Osteoblast (primary cell): ENCODE results near the gene CNOT6. TPM values are rescaled to one million over a fixed set of nuclear protein-coding genes. Genes with fewer than 3 reads are reported as not detected.
"Not testable (repeated sequence)": the region's sequence is repeated elsewhere in the genome, so short reads cannot be mapped to it uniquely, and the experiment has no call there.

Source experiments
- DNase-seq: peaks from one replicate; pipeline ENCODE4 v3.0.0; 2011; ENCODE audit warnings: low spot score, mixed read lengths; ENCODE audit not compliant: insufficient read length; ENCODE audit errors: missing footprints
- H2AFZ ChIP-seq: 2 replicates; pipeline ENCODE4 v1.6.0; 2011; ENCODE audit warnings: mild to moderate bottlenecking, low read length
- H3K27ac ChIP-seq: 2 replicates; pipeline ENCODE4 v1.5.1; 2011; ENCODE audit warnings: mild to moderate bottlenecking, low read depth, low read length, moderate library complexity
- H3K27me3 ChIP-seq: 2 replicates; pipeline ENCODE4 v1.6.0; 2012; ENCODE audit warnings: mild to moderate bottlenecking, control low read depth, inconsistent platforms, low read length, moderate library complexity; ENCODE audit not compliant: insufficient read depth
- H3K36me3 ChIP-seq: 2 replicates; pipeline ENCODE4 v1.5.1; 2011; ENCODE audit warnings: mild to moderate bottlenecking, low read length, control low read depth, moderate library complexity; ENCODE audit not compliant: insufficient read depth
- H3K4me1 ChIP-seq: 2 replicates; pipeline ENCODE4 v1.5.1; 2011; ENCODE audit warnings: mild to moderate bottlenecking, low read length, control low read depth, moderate library complexity; ENCODE audit not compliant: insufficient read depth
- H3K4me2 ChIP-seq: 2 replicates; pipeline ENCODE4 v1.6.0; 2011; ENCODE audit warnings: mild to moderate bottlenecking, low read length; ENCODE audit not compliant: insufficient read depth
- H3K4me3 ChIP-seq: fragments of 200-600 bp; sonication (generic); 3 replicates; pipeline ENCODE4 v1.5.1; 2012; ENCODE audit warnings: mild to moderate bottlenecking, low read length, inconsistent platforms; ENCODE audit not compliant: insufficient read depth
- H3K79me2 ChIP-seq: 2 replicates; pipeline ENCODE4 v1.6.0; 2012; ENCODE audit warnings: mild to moderate bottlenecking, low read length, control low read depth, inconsistent platforms; ENCODE audit not compliant: insufficient read depth
- H3K9me3 ChIP-seq: 2 replicates; pipeline ENCODE4 v1.5.1; 2011; ENCODE audit warnings: low read depth, low read length, control low read depth
- H4K20me1 ChIP-seq: 2 replicates; pipeline ENCODE4 v1.6.0; 2012; ENCODE audit warnings: mild to moderate bottlenecking, low read length, control low read depth; ENCODE audit not compliant: insufficient read depth
- CTCF ChIP-seq: IDR thresholded peaks from 2 replicates; pipeline ENCODE4 v1.5.1; 2011; ENCODE audit warnings: mild to moderate bottlenecking, low read depth, low read length, moderate library complexity; ENCODE audit errors: extremely low read depth
- total RNA-seq: library from RNA; depleted of rRNA; stranded (reverse); fragments of >200 nt; gene quantifications from 2 replicates; pipeline ENCODE4 v1.2.3, GENCODE V29; 2012

The CNOT6 gene
- total RNA-seq, 1 donor, result 8.3 TPM

GRCh38 chr5:180470361-180470760 is 23.8 kb upstream of the CNOT6 start:
- no peaks in the 10 kb centered on the region for H4K20me1 ChIP-seq
- no peak overlapping the region for H3K27ac ChIP-seq
- H2AFZ ChIP-seq, result no peak overlapping the region
- H3K27me3 ChIP-seq, result peaks cover 9% of the 10 kb centered on the region
- H3K4me2 ChIP-seq, result no peak overlapping the region
- H3K36me3 ChIP-seq, result no peaks in the 10 kb centered on the region
- TF ChIP-seq CTCF, result no peak
- H3K4me1 ChIP-seq, result no peaks in the 10 kb centered on the region
- no peaks in the 10 kb centered on the region for H3K79me2 ChIP-seq
- no peaks in the 10 kb centered on the region for H3K9me3 ChIP-seq
- no peak overlapping the region for H3K4me3 ChIP-seq
- peak; percentile 22 for DNase-seq

DNA sequence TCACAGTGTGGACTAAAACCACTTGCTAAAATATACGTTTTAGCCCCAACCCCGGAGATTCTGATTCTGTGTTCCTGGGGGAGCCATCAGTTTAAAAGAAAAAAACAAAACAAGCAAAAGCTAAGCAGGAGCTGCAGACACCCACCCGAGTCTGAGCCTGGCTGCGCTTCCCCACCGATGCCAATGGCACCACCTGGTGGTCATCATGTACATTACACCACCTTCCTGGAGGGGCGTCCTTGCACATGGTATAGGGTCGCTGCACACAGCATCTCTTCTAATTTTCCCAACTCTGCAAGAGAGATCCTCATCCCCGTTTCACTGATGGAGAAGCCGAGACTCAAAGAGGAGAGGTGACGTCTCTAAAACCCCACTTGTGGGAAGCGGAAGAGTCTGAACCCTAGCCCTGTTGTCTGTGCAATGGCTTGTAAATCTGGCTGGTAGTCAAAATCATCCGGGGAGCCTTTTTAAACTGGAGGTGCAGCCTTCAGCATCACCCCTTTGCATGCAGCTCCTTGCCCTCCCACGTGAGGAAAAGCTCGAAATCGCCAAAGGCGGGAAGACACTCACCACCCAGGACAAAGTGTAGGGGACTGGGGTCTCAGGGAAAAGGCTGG is 23.1 kb upstream of the CNOT6 start:
- no peak overlapping the region for H3K4me3 ChIP-seq
- peak; percentile 94 for TF ChIP-seq CTCF
- H3K4me2 ChIP-seq, result no peak overlapping the region
- no peaks in the 10 kb centered on the region for H4K20me1 ChIP-seq
- no peak overlapping the region for H2AFZ ChIP-seq
- no peak overlapping the region for H3K27ac ChIP-seq
- no peaks in the 10 kb centered on the region for H3K79me2 ChIP-seq
- no peaks in the 10 kb centered on the region for H3K36me3 ChIP-seq
- peak; percentile 97 for DNase-seq
- peaks cover 9% of the 10 kb centered on the region for H3K27me3 ChIP-seq
- H3K9me3 ChIP-seq, result no peaks in the 10 kb centered on the region
- H3K4me1 ChIP-seq, result no peaks in the 10 kb centered on the region

DNA sequence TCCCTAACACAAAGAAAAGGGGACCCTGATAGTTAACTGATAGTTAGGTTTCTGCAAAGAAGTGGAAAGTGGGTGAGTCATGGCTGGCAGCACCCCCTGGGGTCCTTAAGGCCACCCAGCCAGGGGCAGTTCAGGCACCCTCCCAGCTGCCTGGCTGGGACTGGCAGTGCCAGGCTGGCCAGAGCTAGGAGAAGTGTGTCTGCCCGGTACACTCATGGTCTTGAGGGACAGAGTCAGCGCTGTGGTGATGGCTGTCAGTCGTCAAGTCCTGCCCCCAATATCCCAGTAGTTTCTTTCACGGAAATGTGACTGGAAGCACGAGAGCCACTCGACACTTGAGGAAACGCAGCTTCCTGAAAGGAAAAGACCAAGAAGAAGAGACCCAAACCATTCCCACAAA is 22.3 kb upstream of the CNOT6 start:
- Histone ChIP-seq H2AFZ (no peak overlapping the region), H3K4me2 (no peak overlapping the region)

GRCh38 chr5:180472269-180472668 is 21.9 kb upstream of the CNOT6 start:
- TF ChIP-seq CTCF, result no peak

More for the DNA sequence above, 22.3 kb upstream of the CNOT6 start:
- Histone ChIP-seq H3K27ac (no peak overlapping the region), H3K79me2 (no peaks in the 10 kb centered on the region), H4K20me1 (no peaks in the 10 kb centered on the region), H3K4me1 (no peaks in the 10 kb centered on the region), H3K27me3 (peaks cover 9% of the 10 kb centered on the region), H3K36me3 (no peaks in the 10 kb centered on the region), H3K9me3 (no peaks in the 10 kb centered on the region), H3K4me3 (no peak overlapping the region)
- DNase-seq, result no peak
- TF ChIP-seq CTCF, result no peak

DNA sequence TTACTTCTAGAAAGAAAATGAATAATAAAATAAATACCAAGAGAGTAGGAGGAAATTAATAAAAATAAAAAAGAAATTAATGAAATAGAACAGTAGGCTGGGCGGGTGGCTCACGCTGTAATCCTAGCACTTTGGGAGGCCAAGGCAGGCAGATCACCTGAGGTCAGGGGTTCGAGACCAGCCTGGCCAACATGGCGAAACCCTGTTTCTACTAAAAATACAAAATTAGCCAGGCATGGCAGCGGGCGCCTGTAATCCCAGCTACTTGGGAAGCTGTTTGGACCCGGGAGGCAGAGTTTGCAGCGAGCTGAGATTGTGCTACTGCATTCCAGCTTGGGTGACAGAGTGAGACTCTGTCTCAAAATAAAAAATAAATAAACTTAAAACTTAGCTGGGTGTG is 20.8 kb upstream of the CNOT6 start:
- H2AFZ ChIP-seq, H3K4me3 ChIP-seq, H3K27me3 ChIP-seq, H4K20me1 ChIP-seq, H3K9me3 ChIP-seq, H3K27ac ChIP-seq, H3K79me2 ChIP-seq, H3K4me2 ChIP-seq, H3K36me3 ChIP-seq, DNase-seq, H3K4me1 ChIP-seq: not testable (repeated sequence)

More at GRCh38 chr5:180472269-180472668, 21.9 kb upstream of the CNOT6 start:
- DNase-seq, result no peak
- Histone ChIP-seq H4K20me1 (no peaks in the 10 kb centered on the region), H3K27me3 (peaks cover 9% of the 10 kb centered on the region), H3K4me2 (no peak overlapping the region), H3K4me3 (no peak overlapping the region), H3K79me2 (no peaks in the 10 kb centered on the region), H3K4me1 (no peaks in the 10 kb centered on the region), H3K9me3 (no peaks in the 10 kb centered on the region), H3K27ac (no peak overlapping the region), H3K36me3 (no peaks in the 10 kb centered on the region), H2AFZ (no peak overlapping the region)
